ENCODE results near the gene LGALS14.

The LGALS14 gene

DNA sequence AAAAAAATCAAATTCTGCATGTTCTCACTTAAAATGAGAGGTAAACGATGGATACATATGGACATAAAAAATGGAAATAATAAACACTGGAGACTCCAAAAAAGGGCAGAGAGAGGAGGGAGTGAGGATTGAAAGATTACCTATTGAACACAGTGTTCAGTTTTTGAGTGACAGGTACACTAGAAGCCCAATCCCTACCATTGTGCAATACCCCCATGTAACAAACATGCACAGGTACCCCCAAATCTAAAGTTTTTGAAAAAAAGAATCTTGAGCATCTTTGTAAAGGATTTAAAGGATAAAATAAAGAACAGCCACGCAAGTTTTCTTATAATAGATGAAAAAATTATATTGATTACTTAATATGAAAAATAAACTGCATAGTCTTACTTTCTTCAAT lies 50.3 kb downstream of the LGALS14 start:
- Mint-ChIP-seq H3K9me3 (no peaks in the 10 kb centered on the region), H3K27ac (no peak overlapping the region), H3K27me3 (no peaks in the 10 kb centered on the region), H3K36me3 (no peaks in the 10 kb centered on the region), H3K4me3 (no peak overlapping the region), H3K4me1 (no peaks in the 10 kb centered on the region)

DNA sequence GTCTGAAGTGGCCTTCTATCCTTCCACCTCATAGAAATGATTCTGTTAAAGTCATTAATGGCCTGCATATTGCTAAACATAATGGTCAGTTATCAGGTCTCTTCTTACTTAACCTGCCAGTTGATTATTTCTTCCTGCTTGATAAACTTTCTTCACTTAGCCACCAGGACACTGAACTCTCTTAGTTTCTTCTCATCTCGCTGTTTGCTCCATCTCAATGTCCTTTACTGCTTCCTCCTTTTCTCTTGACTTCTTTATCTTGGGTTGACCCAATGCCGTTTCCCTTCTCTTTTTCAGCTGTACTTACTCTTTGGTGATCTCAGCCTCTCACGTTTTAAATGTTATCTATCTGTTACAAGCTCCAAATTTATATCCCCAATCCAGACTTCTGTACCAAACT lies 50.7 kb downstream of the LGALS14 start:
- Mint-ChIP-seq H3K4me1 (no peaks in the 10 kb centered on the region), H3K9me3 (no peaks in the 10 kb centered on the region), H3K27ac (no peak overlapping the region), H3K4me3 (no peak overlapping the region), H3K36me3 (no peaks in the 10 kb centered on the region), H3K27me3 (no peaks in the 10 kb centered on the region)

All from activated naive CD4-positive, alpha-beta T cell treated with anti-CD3 and anti-CD28 coated beads, Interleukin-2, amount 50 U/mL, for 24 hours (primary cell).